ENCODE results near the gene SAP130.
A peak's percentile ranks its signal among the peaks of the same experiment; 100 is the strongest.

Gene SAP130

DNA sequence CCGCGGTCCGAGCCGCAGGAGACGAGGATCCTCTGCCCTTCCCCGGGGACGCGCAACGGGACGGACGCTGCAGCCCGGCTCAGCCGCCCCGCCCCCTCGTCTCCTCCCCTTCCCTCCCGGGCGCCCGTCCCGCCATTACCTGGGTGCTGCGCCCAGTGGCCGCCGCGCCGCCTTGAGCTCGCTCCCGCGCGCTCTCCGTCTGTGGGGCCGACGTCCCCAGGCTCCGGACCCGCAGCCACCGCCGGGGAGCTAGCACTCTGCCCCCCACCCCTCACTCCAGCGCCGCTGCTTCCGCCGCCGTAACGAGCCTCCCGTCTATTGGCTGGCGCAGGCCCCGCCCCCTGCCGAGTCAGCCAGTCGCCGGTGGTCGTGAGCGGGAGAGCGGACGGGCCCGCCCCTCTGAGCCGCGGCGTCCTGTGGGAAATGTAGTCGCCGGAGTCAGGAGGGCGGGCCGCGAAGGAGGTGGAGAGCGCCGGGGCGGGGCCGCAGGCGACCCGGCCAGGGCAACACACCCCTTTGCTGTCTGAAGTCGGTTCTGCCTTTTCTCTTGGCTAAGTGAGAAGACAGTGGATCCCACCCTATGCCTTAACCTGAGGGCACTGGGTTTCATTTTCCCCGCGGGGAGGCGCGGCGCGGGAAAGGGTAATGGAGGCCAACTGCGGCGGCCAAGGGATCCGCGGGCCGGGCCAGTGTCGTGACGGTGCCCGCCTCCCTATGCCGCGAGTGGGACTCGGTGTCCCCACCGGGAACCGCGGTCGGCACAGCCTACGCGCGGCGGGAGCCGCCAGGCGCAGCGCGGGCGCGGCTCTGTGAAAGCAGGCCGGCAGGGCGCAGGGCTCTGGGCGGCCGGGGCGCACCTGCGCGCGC lies at the start of gene SAP130:
Gene SAP130, minus strand, starts transcription at position 259 of the 867 bp plus-strand sequence. CDS start 1,767 bp downstream, outside the sequence.
- DNase-seq (ENCODE audit: low read depth), result peak; percentile 80
- peak within 1 kb of the TSS; percentile 90 for H3K4me3 ChIP-seq (ENCODE audit: low read depth, low read length)

DNA sequence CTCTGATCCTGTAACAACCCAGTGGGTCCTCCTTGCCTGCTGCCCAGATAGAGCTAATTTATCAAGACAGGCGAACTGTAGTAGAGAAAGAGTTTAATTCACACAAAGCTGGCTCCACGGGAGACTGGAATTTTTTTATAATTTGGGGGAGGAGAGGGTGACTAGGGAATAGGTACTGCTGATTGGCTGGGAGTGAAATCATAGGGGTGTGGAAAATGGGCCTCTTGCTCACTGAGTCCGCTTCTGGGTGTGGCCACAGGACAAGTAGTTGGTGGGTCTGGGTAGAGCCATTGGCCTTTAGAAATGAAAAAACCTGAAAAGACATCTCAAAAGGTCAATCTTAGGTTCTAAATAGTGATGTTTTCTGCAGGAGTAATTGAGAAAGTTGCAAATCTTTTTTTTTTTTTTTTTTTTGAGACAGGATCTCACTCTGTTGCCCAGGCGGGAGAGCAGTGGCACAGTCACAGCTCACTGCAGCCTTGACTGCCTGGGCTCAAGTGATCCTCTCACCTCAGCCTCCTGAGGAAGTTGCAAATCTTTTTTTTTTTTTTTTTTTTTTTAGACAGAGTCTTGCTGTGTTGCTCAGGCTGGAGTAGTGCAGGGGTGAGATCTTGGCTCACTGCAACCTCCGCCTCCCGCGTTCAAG lies 48.7 kb upstream of the SAP130 start:
- DNase-seq (ENCODE audit: low read depth), result no peak
- no peak overlapping the region for H3K4me3 ChIP-seq (ENCODE audit: low read depth, low read length)

DNA sequence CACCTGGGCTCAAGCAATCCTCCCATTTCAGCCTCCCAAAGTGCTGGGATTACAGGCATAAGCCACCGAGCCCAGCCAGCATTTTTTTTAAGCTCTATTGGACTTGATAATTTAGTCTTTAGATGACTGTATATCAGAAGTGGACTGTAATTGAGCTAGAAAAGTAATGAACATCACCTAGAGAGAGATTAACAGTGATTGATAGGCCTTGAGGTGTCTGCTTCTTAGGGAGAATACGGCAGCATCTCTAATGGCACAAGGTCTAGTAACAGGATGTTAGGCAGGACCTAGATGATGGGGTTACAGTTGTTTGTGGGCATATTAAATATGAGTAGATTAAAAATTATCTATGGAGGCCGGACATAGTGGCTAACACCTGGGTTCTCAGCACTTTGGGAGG lies 45.4 kb upstream of the SAP130 start:
- no peak for DNase-seq (ENCODE audit: low read depth)
- no peak overlapping the region for H3K4me3 ChIP-seq (ENCODE audit: low read depth, low read length)

DNA sequence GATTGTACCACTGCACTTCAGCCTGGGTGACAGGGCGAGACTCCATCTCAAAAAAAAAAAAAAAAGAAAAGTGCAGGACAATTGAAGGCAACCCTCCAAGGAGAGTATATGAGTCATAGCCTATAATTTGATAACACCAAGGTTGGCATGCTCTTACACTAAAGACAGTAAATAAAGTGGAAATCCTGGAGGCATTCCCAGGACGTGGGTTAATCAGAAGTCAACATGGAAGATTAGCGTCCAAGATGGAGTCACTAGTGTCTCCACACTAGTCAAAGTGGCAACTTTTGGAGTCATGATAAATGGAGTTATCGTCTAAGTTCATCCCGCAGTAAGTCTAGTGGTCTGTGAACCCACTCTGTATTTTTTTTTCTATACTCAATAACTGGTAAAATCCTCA lies 41.9 kb upstream of the SAP130 start:
- DNase-seq (ENCODE audit: low read depth), result no peak
- no peak overlapping the region for H3K4me3 ChIP-seq (ENCODE audit: low read depth, low read length)

DNA sequence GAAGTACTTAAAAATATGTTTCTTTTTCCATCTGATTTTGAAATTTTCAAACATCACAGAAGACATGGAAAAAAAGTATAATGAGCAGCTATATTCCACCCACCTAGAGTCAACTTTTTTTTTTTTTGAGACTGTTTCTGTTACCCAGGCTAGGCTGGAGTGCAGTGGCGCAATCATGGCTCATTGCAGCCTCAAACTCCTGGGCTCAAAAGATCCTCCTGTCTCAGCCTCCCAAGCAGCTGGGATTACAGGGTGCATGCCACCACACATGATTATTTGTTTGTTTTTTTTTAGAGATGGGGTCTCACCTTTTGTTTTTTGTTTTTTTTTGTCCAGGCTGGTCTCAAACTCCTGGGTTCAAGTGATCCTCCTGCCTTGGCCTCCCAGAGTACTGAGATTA lies 36.5 kb upstream of the SAP130 start:
- DNase-seq (ENCODE audit: low read depth), result no peak
- H3K4me3 ChIP-seq (ENCODE audit: low read depth, low read length), result no peak overlapping the region

DNA sequence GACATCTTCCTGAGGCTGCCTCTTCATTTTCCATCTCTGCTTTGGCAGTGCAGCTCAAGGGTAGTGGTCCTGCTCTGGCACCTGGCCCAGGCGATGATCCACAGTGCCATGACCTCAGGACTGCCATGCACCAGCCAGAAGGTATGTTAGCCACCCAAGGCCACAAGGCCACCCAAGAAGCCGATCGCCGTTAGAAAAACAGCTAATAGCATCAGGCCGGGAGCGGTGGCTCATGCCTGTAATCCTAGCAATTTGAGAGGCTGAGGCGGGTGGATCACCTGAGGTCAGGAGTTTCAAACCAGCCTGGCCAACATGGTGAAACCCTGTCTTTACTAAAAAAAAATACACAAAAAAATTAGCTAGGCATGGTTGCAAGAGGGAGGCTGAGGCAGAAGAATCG lies 34.7 kb upstream of the SAP130 start:
- H3K4me3 ChIP-seq (ENCODE audit: low read depth, low read length), result no peak overlapping the region
- no peak for DNase-seq (ENCODE audit: low read depth)

DNA sequence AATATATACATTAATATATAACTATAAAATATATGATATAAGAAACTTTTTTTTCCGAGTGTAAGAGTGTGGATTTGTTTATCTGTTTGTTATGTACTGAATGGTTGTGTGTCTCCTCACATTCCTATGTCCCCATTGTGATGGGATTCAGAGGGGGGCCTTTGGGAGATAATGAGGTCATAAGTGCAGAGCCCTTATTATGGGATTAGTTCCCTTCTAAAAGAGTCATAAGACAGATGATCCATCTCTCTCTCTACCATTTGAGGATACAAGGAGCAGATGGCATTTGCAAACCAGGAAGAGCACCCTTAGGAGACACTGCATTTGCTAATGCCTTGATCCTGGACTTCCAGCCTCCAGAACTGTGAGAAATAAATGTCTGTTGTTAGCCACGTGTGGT lies 30.3 kb upstream of the SAP130 start:
- no peak for DNase-seq (ENCODE audit: low read depth)

DNA sequence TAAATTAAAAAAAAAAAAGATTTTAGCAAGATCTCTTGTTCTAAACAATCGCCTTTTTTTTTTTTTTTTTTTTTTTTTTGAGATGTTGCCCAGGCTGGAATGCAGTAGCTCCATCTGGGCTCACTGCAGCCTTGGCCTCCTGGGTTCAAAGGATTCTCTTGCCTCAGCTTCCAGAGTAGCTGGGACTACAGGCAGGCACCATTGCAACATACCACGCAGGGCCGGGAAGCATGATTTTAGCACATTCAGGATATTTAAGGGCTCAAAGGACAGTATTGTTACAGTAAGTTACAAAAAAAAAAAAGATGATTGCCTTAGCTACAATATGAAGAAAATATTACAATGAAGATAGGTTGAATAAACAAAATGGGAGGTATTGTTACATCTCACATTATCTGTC lies 29.5 kb upstream of the SAP130 start:
- no peak for DNase-seq (ENCODE audit: low read depth)
- no peak overlapping the region for H3K4me3 ChIP-seq (ENCODE audit: low read depth, low read length)

More for the DNA sequence above, 30.3 kb upstream of the SAP130 start:
- H3K4me3 ChIP-seq (ENCODE audit: low read depth, low read length), result no peak overlapping the region

DNA sequence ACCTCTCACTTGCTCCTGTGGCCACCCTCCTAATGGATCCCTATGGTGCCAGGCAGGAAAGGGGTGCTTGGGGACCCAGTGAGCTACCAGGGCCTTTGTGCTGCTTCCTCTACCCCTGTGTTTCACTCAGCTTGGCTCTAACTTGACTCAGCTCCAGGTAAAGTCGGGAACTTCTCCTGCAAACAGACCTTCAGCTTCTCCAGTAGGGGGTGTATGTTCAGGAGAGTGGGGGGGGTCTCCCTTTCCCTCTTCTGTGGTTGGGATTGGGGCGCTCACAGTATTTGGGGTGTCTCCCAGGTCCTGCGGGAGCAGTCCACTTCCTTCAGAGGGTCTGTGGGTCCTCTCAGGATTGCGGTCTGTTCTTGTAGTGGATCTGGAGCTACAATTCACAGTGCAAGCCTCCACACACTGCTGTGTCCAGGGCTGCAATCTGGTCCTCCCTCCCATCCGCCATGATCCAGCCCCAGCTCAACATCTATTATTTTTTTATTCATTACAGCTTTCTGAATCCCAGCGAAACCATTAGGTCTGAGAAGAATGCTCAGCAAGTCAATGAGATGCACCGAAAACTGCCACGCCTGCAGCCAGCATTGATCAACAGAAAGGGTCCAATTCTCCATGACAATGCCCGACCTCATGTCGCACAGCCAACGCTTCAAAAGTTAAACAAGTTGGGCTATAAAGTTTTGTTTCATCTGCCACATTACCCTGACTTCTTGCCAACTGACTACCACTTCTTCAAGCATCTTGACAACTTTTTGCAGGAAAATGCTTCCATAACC lies 26.4 kb upstream of the SAP130 start:
- no peak for DNase-seq (ENCODE audit: low read depth)
- no peak overlapping the region for H3K4me3 ChIP-seq (ENCODE audit: low read depth, low read length)

DNA sequence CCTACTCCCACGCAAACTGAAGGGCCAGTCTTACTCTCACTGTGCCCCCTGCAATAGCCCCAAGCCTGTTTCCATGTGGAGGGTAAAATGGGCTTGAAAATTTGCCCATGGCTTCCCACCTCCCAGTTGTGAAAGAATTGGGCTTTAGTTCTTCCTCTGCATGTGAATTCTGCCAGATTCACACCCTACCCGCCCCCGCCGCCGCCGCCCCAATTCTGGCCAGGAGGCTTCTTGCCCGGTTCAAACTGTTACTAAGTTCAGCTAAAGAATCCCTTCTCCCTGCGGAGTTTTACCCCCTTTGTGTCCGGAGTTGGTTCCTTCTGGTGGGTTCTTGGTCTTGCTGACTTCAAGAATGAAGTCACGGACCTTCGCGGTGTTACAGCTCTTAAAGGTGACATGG lies 25.5 kb upstream of the SAP130 start:
- H3K4me3 ChIP-seq (ENCODE audit: low read depth, low read length), result no peak overlapping the region
- DNase-seq (ENCODE audit: low read depth), result no peak

DNA sequence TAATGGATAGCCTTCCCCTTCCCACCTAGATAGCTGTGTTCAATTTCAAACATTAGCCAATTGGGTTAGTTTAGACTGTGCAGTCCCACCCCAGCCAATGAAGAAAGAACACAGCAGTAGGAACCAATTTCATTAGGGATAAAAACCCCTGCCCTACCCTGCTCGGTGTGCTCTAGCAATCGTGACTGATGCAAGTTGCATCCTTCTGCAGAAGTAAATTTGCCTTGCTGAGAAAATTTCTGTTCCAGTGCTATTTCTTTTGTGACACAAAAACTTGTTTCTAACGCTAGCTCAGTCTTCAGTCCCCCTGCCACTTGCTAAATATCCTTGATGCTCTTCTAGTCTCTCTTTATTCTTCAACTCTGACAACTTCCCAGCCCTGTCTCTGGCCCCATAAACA lies 15.2 kb upstream of the SAP130 start:
- no peak for DNase-seq (ENCODE audit: low read depth)
- H3K4me3 ChIP-seq (ENCODE audit: low read depth, low read length), result no peak overlapping the region

DNA sequence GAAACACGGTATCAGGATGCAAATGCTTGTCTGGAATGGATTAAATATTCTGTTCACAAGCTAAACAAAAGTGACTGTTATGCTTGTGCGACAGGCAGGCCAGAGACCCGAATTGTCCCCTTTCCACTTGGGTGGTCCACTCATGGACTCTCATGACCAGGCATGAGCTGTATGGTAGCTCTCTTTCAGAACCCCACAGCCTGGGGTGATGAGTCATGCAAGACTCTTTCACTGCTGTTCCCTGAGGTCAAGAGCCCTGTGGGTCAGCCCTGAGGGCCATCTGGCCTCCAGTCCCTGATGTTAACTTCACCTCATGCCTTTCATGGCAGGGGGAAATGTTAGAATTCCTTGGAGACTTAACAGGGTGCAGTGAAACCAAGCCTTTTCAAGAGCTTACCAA lies 13.7 kb upstream of the SAP130 start:
- H3K4me3 ChIP-seq (ENCODE audit: low read depth, low read length), result no peak overlapping the region
- no peak for DNase-seq (ENCODE audit: low read depth)

DNA sequence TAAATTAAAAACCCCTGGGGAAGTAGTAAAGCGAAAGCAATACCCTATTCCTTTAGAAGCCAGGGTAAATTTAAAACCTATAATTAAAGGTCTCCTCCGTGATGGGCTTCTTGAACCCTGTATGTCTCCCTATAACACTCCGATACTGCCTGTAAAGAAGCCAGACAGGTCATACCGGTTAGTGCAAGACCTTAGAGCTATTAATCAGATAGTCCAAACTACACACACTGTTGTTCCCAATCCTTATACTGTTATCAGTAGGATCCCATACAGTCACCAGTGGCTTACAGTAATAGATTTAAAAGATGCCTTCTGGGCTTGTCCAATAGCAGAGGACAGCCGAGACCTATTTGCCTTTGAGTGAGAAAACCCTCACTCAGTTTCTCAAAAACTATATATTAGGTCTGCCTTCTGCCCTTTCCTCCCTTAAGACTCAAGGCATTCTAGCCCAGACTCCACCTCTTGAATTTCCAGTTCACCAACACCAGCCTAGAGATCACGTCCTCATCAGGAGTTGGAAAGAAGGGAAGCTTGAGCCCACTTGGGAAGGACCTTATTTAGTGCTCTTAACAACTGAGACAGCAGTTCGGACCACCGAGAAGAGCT lies 12.4 kb upstream of the SAP130 start:
- DNase-seq (ENCODE audit: low read depth), result no peak

DNA sequence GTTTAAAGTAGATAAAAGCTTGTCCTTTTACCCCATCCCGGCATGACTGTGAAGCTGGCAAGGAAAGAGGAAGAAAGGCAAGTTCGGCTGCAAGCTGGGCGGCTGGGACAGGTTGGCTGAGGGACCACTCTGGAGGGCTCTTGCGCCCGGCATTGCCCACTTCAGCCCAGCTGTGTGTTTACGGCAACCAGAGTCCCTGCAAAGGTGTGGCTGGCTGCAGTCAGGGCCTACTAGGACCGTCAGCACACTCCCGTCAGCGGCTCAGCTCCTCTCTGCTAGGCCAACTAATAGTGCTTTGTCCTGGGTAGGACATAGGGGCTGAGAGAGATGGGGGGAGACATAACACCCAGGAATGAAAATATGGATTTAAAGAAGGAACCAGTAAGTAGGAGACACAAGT lies 11.7 kb upstream of the SAP130 start:
- no peak overlapping the region for H3K4me3 ChIP-seq (ENCODE audit: low read depth, low read length)
- DNase-seq (ENCODE audit: low read depth), result no peak

More for the DNA sequence above, 12.4 kb upstream of the SAP130 start:
- H3K4me3 ChIP-seq (ENCODE audit: low read depth, low read length), result no peak overlapping the region

DNA sequence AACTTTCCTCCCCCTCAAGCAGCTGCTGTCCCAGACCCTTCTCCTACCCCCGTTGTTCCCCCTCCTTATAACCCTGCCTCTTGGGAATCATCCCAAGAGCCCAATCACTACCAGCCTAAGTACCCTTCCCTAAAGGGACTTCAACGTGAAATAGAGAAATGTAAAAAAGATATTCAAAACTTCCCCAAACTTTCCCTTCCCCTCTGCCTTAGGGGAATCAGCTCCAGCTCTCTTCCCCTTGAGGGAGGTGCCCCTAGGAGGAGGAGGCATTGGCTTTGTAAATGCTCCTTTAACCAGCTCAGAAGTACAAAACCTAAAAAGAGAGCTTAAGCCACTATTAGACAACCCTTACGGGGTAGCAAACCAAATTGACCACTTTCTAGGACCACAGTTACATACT lies 10.6 kb upstream of the SAP130 start:
- H3K4me3 ChIP-seq (ENCODE audit: low read depth, low read length), result no peak overlapping the region
- DNase-seq (ENCODE audit: low read depth), result no peak

DNA sequence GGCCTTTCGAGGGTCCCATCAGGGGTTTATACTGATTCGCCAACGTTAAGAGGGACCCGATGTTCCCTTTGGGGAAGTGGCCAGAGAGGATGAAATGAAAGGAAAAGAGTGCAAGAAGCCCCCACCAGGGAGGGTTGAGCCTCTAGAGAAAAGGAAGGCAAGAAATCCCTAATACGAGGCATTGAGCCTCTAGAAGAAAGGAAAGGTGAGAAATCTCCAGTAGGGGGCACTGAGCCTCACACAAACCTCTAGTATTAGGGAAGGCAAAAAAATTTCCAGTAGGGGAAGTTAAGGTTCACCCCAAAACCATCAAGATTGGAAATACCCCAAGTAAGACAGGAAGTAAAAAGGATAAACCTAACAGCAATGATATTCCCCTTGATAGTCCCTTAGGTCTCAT lies 9.8 kb upstream of the SAP130 start:
- DNase-seq (ENCODE audit: low read depth), result no peak
- H3K4me3 ChIP-seq (ENCODE audit: low read depth, low read length), result no peak overlapping the region

DNA sequence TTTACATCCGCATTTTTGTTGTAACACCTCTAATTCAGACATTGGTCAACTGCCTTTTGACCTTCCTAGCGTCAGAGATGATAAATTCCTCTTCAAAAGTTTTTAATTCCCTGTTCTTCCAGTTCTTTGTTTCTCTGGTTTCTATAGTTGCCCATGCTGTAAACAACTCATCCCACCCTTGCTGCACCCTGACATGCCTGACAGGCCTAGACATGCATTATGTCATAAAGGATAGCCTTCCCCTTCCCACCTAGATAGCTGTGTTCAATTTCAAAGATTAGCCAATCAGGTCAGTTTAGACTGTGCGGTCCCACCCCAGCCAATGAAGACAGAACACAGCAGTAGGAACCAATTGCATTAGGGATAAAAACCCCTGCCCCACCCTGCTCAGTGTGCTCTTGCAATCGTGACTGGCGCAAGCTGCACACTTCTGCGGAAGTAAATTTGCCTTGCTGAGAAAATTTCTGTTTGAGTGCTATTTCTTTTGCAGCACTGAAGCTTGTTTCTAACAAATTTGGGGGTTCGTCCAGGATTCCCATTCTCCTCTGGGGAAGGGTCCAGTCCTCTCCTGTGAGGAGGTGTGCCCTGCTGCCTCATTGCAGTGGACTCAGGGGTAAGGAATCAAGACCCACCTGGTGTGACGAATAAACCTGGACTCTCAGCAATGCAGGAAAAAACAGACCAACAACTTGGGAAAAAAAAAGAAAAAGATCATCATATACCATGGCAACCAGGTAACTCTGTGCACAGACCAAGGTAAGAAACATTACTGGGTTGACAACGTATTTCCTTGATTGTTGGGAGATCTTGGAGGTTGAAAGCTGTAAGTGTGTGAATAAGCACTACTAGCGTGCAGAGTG lies 9.1 kb upstream of the SAP130 start:
- no peak overlapping the region for H3K4me3 ChIP-seq (ENCODE audit: low read depth, low read length)
- DNase-seq (ENCODE audit: low read depth), result no peak

DNA sequence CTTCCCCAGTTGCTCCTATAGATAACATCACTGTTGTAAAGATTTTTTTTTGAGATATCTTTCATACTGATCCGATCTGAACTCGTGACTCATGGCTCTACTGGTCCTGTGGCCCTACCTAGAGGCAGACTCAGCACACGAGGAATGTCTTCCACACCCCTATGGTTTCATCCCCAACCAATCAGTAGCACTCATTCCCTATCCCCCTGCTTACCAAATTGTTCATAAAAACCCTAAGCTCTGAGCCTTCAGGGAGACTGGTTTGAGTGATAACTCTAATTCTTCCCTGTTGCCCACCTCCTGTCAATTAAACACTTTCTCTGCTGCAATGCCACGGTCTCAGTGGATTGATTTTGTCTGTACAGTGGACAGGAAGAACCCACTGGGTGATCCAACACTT lies 4.2 kb upstream of the SAP130 start:
- DNase-seq (ENCODE audit: low read depth), result no peak
- no peak overlapping the region for H3K4me3 ChIP-seq (ENCODE audit: low read depth, low read length)

DNA sequence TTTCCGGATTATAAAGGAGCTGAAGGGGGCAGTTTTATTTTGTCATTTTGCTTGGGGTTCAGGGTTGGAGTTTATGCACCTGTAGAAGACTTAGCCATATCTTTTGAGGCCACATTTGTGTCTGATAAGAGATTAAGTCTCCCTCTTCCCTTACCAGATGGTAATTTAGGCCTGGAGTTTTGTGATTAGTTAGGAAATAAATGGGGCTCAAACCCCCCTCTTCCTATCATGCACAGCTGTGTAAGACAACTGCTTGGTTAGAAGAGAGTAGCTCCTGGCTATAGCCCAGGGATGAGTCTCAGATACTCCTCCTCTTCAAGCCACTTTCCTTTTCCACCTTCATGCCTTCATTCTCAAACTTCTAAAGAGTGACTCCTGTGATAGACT lies 802 bp upstream of the SAP130 start:
- peak overlapping the region; percentile 88 for H3K4me3 ChIP-seq (ENCODE audit: low read depth, low read length)
- DNase-seq (ENCODE audit: low read depth), result no peak

Measured in skeletal muscle cell (primary cell).